DND-41 (cell line): Measurements from ENCODE around the gene HPCAL1.

Source experiments
- ATAC-seq: fragments of 200-7000 bp; cut with Tn5 transposase; 3 replicates; pipeline ENCODE4 v1.9.1; 2021; ENCODE audit warnings: low read depth; ENCODE audit not compliant: insufficient read depth
- DNase-seq: peaks from one replicate; pipeline ENCODE4 v3.0.0-alpha.2; 2020
- H2AFZ ChIP-seq: 2 replicates; pipeline ENCODE4 v1.6.0; 2012; ENCODE audit warnings: low read depth, low read length
- H3K27ac ChIP-seq: 2 replicates; pipeline ENCODE4 v1.5.1; 2012; ENCODE audit warnings: low read length, inconsistent platforms
- H3K27me3 ChIP-seq: fragments of 200-600 bp; sonication (generic); 2 replicates; pipeline ENCODE4 v1.6.0; 2012; ENCODE audit warnings: low read length, mild to moderate bottlenecking, inconsistent platforms; ENCODE audit not compliant: insufficient read depth, poor library complexity
- H3K36me3 ChIP-seq: 2 replicates; pipeline ENCODE4 v1.5.1; 2012; ENCODE audit warnings: low read length, inconsistent platforms; ENCODE audit not compliant: insufficient read depth
- H3K4me1 ChIP-seq: 2 replicates; pipeline ENCODE4 v1.5.1; 2012; ENCODE audit warnings: mild to moderate bottlenecking, low read length; ENCODE audit not compliant: insufficient read depth
- H3K4me2 ChIP-seq: 2 replicates; pipeline ENCODE4 v1.6.0; 2012; ENCODE audit warnings: mild to moderate bottlenecking, moderate library complexity, low read length, inconsistent platforms; ENCODE audit not compliant: insufficient read depth
- H3K4me3 ChIP-seq, 2 experiments: fragments of 200-600 bp in 1 of 2; shearing (Covaris generic) in 1 of 2; 2 replicates each; pipeline ENCODE4 v1.5.1; 2012 to 2016; ENCODE audit warnings: inconsistent platforms in 2 of 2, low read length in 2 of 2, mild to moderate bottlenecking in 2 of 2, low read depth in 1 of 2, moderate library complexity in 1 of 2
- H3K79me2 ChIP-seq: 2 replicates; pipeline ENCODE4 v1.6.0; 2012; ENCODE audit warnings: low read length, inconsistent platforms; ENCODE audit not compliant: insufficient read depth
- H3K9ac ChIP-seq: 2 replicates; pipeline ENCODE4 v1.6.0; 2012; ENCODE audit warnings: low read depth, mild to moderate bottlenecking, inconsistent platforms, low read length, moderate library complexity
- H3K9me3 ChIP-seq: 2 replicates; pipeline ENCODE4 v1.5.1; 2012; ENCODE audit warnings: low read length, moderate library complexity, mild to moderate bottlenecking, inconsistent platforms; ENCODE audit not compliant: insufficient read depth, severe bottlenecking
- H4K20me1 ChIP-seq: 2 replicates; pipeline ENCODE4 v1.6.0; 2012; ENCODE audit warnings: low read length; ENCODE audit not compliant: insufficient read depth
- EZH2 ChIP-seq: IDR thresholded peaks from 3 replicates; pipeline ENCODE4 v1.6.1; 2012; ENCODE audit warnings: borderline replicate concordance, low read depth, mild to moderate bottlenecking, moderate library complexity, low read length, inconsistent platforms; ENCODE audit not compliant: severe bottlenecking
- TF ChIP-seq, protein P1 (sequence below): IDR thresholded peaks from 2 replicates; pipeline ENCODE4 v1.5.1; 2012; ENCODE audit warnings: borderline replicate concordance, low read length, moderate library complexity, mild to moderate bottlenecking; ENCODE audit not compliant: poor library complexity, severe bottlenecking; ENCODE audit errors: extremely low read depth

Gene HPCAL1

DNA sequence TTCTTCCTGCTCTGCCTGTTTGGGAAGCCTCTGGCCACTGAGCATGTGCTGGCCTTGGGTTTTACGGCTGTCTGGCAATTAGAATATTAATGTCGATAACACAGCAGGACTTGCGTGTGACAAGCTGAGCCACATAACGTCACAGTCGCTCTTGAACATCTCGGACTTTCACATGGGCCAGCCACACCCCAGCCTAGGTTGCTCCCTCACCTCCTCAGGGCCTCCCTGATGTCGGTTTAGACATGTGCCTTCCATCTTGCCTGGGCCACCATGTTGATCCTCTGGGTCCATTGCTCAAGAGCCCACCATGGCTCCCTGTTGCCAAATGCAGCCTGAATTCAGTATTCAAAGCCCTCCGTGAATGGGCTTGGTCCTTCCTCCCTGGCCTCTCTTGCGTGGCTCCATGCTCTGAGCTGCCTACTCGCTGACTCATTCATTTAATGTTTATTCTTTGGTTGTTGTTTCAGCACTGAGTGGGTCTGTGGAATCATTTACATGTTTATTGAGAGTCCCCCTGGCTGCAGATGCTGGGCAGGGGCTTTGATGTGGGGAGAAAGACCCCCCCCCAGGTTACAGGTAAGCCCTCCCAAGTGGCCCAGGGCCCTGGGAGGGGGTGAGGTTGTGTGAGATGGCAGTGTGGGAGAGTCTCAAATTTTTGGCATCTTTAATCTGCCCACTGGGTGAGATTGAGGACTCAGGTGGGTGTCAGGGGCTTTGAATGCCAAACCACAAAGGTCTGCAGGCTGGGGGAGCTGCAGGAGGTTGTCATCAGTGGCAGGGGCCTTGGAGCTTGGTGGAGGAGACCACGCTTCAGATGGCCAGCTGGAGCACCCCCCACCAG lies 83.4 kb downstream of the HPCAL1 start:
- H3K4me3 ChIP-seq, result no peak overlapping the region
- H3K79me2 ChIP-seq, result no peaks in the 10 kb centered on the region
- DNase-seq, result no peak
- no peak overlapping the region for H3K4me2 ChIP-seq
- H3K4me1 ChIP-seq, result peaks cover 11% of the 10 kb centered on the region
- no peaks in the 10 kb centered on the region for H3K27me3 ChIP-seq
- TF ChIP-seq EZH2, result no peak
- TF ChIP-seq, protein P1, sequence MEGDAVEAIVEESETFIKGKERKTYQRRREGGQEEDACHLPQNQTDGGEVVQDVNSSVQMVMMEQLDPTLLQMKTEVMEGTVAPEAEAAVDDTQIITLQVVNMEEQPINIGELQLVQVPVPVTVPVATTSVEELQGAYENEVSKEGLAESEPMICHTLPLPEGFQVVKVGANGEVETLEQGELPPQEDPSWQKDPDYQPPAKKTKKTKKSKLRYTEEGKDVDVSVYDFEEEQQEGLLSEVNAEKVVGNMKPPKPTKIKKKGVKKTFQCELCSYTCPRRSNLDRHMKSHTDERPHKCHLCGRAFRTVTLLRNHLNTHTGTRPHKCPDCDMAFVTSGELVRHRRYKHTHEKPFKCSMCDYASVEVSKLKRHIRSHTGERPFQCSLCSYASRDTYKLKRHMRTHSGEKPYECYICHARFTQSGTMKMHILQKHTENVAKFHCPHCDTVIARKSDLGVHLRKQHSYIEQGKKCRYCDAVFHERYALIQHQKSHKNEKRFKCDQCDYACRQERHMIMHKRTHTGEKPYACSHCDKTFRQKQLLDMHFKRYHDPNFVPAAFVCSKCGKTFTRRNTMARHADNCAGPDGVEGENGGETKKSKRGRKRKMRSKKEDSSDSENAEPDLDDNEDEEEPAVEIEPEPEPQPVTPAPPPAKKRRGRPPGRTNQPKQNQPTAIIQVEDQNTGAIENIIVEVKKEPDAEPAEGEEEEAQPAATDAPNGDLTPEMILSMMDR, result no peak
- H4K20me1 ChIP-seq, result peaks cover 50% of the 10 kb centered on the region
- ATAC-seq, result no peak
- H3K27ac ChIP-seq, result no peak overlapping the region
- no peak overlapping the region for H3K9ac ChIP-seq
- no peak overlapping the region for H2AFZ ChIP-seq
- no peaks in the 10 kb centered on the region for H3K9me3 ChIP-seq
- H3K36me3 ChIP-seq, result no peaks in the 10 kb centered on the region

DNA sequence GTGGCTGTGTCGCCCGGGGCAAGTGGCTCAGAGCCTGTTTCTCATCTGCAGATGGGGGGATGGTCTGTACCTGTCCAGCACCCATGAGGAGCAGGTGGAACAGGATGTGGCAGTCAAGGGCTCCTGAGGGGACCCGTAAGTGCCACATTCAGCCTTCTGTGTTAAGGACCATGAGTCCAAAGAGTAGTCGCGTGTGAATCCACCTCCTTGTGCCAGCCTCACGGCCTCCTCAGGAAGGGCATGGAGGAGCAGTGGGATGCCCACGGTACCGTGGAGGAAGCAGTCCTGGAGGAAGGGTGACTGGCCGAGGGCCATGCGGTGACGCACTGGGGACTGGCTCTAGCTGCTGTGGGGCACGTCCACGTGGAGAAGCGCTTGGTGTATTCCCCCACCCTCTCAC lies 84.3 kb downstream of the HPCAL1 start:
- no peaks in the 10 kb centered on the region for H3K9me3 ChIP-seq
- no peak overlapping the region for H3K27ac ChIP-seq
- TF ChIP-seq EZH2, result no peak
- TF ChIP-seq, protein P1, result no peak
- no peak overlapping the region for H2AFZ ChIP-seq
- no peak overlapping the region for H3K4me2 ChIP-seq
- no peak for ATAC-seq
- no peaks in the 10 kb centered on the region for H3K36me3 ChIP-seq
- H4K20me1 ChIP-seq, result peaks cover 42% of the 10 kb centered on the region
- no peak for DNase-seq
- no peak overlapping the region for H3K4me3 ChIP-seq
- H3K79me2 ChIP-seq, result no peaks in the 10 kb centered on the region
- no peak overlapping the region for H3K9ac ChIP-seq
- H3K4me1 ChIP-seq, result peaks cover 9% of the 10 kb centered on the region
- H3K27me3 ChIP-seq, result no peaks in the 10 kb centered on the region

DNA sequence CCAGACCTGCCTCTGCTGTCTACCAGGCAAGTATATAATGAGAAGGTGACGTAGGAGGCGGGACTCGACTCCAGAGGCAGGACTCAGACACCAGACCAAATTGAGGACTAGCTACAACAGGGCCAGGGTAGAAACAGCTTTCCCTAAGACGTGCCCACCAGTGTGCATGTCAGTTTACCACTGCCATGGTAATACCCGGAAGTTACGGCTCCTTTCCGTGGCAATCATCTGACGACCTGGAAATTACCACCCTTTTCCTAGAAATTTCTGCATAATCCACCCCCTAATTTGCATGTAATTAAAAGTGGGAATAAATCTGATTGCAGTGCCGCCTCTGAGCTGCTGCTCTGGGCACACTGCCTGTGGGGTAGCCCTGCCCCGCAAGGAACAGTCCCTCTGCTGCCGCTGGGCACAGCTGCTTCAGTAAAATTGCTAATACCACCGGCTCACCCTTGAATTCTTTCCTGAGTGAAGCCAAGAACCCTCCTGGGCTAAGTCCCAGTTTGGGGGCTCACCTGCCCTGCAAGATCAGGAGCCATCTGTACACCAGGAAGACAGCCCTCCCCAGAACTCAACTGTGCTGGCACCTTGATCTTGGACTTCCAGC lies 86.4 kb downstream of the HPCAL1 start:
- Histone ChIP-seq H3K4me3 (no peak overlapping the region), H3K9ac (no peak overlapping the region), H3K4me2 (no peak overlapping the region), H3K4me1 (no peaks in the 10 kb centered on the region), H2AFZ (no peak overlapping the region), H3K36me3 (no peaks in the 10 kb centered on the region), H3K9me3 (no peaks in the 10 kb centered on the region), H4K20me1 (peaks cover 38% of the 10 kb centered on the region), H3K79me2 (no peaks in the 10 kb centered on the region), H3K27ac (no peak overlapping the region), H3K27me3 (no peaks in the 10 kb centered on the region)
- no peak for ATAC-seq
- no peak for DNase-seq
- TF ChIP-seq, protein P1, result no peak
- TF ChIP-seq EZH2, result no peak
